Right atrium auricular region (tissue), 2 donors: Measurements from ENCODE around the gene ETF1. TPM values are rescaled to one million over a fixed set of nuclear protein-coding genes. Genes with fewer than 3 reads are reported as not detected.

Experiments used
- DNase-seq: peaks from one replicate; pipeline ENCODE4 v3.0.0-alpha.2; 2019; ENCODE audit warnings: low spot score
- H3K27ac ChIP-seq, 2 donors: fragments of 200-600 bp; sonication (generic); 1 replicate in 1 of 2; 2 replicates in 1 of 2; pipeline ENCODE4 v1.5.1; 2016 to 2019
- H3K27me3 ChIP-seq, 2 donors: fragments of 200-600 bp; sonication (generic); one replicate each; pipeline versions ENCODE4 v1.5.1 to v1.6.0; 2017 to 2019
- H3K36me3 ChIP-seq: fragments of 200-600 bp; sonication (generic); one replicate; pipeline ENCODE4 v1.5.1; 2016
- H3K4me1 ChIP-seq, 2 donors: fragments of 200-600 bp; sonication (generic); one replicate each; pipeline versions ENCODE4 v1.5.1 to v1.6.0; 2017 to 2019
- H3K4me3 ChIP-seq, 2 donors: fragments of 200-600 bp; sonication (generic); 1 replicate in 1 of 2; 2 replicates in 1 of 2; pipeline ENCODE4 v1.5.1; 2017 to 2019; ENCODE audit warnings: mild to moderate bottlenecking in 1 of 2, moderate library complexity in 1 of 2
- H3K9me3 ChIP-seq, 2 donors: fragments of 200-600 bp; sonication (generic); one replicate each; pipeline ENCODE4 v1.5.1; 2019
- CTCF ChIP-seq, 2 donors: fragments of 200-600 bp; sonication (generic); IDR thresholded peaks; one replicate each; pipeline ENCODE4 v1.5.1; 2019; ENCODE audit warnings: antibody characterized with exemption in 2 of 2
- total RNA-seq, 2 donors: library from RNA; depleted of rRNA; stranded (reverse); fragments of >200 nt; gene quantifications; one replicate each; pipeline ENCODE4 v1.1.0, GENCODE V29; 2016

The ETF1 gene
- total RNA-seq = 10 to 100 TPM; 62.0 to 64.1 TPM

GRCh38 chr5:138542956-138543729 is at the start of gene ETF1:
ETF1 (minus strand) TSS chr5:138543236; CDS start chr5:138542918, 318 bp downstream.
- Histone ChIP-seq H3K4me1 (peaks cover 0 to 76% of the 10 kb centered on the region in 2 donors), H3K27me3 (no peaks in the 10 kb centered on the region), H3K9me3 (no peaks in the 10 kb centered on the region), H3K36me3 (no peaks in the 10 kb centered on the region), H3K27ac (peak within 1 kb of the TSS; percentile 99 to 100), H3K4me3 (peak within 1 kb of the TSS; percentile 98 to 100)
- TF ChIP-seq CTCF (IDR thresholded peaks at IDR 0.05) = peak in 1 of 2 donors; percentile 21
- DNase-seq = peak; percentile 100

- no peak for TF ChIP-seq CTCF (IDR thresholded peaks at IDR 0.05)
- H3K36me3 ChIP-seq = no peaks in the 10 kb centered on the region
Observed at GRCh38 chr5:138588013-138588788, 45.2 kb upstream of the ETF1 start.

GRCh38 chr5:138585157-138585556 is 42.1 kb upstream of the ETF1 start:
- no peak overlapping the region for H3K27ac ChIP-seq
- H3K27me3 ChIP-seq = no peaks in the 10 kb centered on the region
- no peaks in the 10 kb centered on the region for H3K4me1 ChIP-seq
- H3K9me3 ChIP-seq = no peaks in the 10 kb centered on the region
- TF ChIP-seq CTCF (IDR thresholded peaks at IDR 0.05) = no peak
- no peaks in the 10 kb centered on the region for H3K36me3 ChIP-seq
- no peak for DNase-seq
- H3K4me3 ChIP-seq = no peak overlapping the region

More at GRCh38 chr5:138588013-138588788, 45.2 kb upstream of the ETF1 start:
- Histone ChIP-seq H3K9me3 (no peaks in the 10 kb centered on the region), H3K4me1 (no peaks in the 10 kb centered on the region), H3K27ac (no peak overlapping the region), H3K27me3 (no peaks in the 10 kb centered on the region), H3K4me3 (no peak overlapping the region)
- DNase-seq = no peak

- Histone ChIP-seq H3K4me1 (no peaks in the 10 kb centered on the region), H3K36me3 (no peaks in the 10 kb centered on the region), H3K9me3 (no peaks in the 10 kb centered on the region), H3K4me3 (no peak overlapping the region), H3K27ac (no peak overlapping the region), H3K27me3 (no peaks in the 10 kb centered on the region)
- TF ChIP-seq CTCF (IDR thresholded peaks at IDR 0.05) = no peak
- no peak for DNase-seq
Observed at GRCh38 chr5:138583984-138584637, 41.1 kb upstream of the ETF1 start.

GRCh38 chr5:138582959-138583358 is 39.9 kb upstream of the ETF1 start:
- TF ChIP-seq CTCF (IDR thresholded peaks at IDR 0.05) = no peak
- no peaks in the 10 kb centered on the region for H3K27me3 ChIP-seq
- H3K9me3 ChIP-seq = no peaks in the 10 kb centered on the region
- H3K4me1 ChIP-seq = no peaks in the 10 kb centered on the region
- H3K27ac ChIP-seq = no peak overlapping the region
- no peaks in the 10 kb centered on the region for H3K36me3 ChIP-seq
- no peak overlapping the region for H3K4me3 ChIP-seq
- no peak for DNase-seq
